Measurements from ENCODE around the gene RBM7. TPM values are rescaled to one million over a fixed set of nuclear protein-coding genes. Genes with fewer than 3 reads are reported as not detected.

RBM7 gene
- total RNA-seq, 1 donor from 2014 or later: 59.9 TPM

- no peak for DNase-seq (ENCODE audit: low read depth, low spot score)
Measured at GRCh38 chr11:114396916-114397315, 3.5 kb upstream of the RBM7 start.

GRCh38 chr11:114397349-114397982 is 3.0 kb upstream of the RBM7 start:
- no peak for DNase-seq (ENCODE audit: low read depth, low spot score)

- DNase-seq (ENCODE audit: low read depth, low spot score): no peak
Measured at GRCh38 chr11:114398303-114398920, 2.1 kb upstream of the RBM7 start.

- DNase-seq (ENCODE audit: low read depth, low spot score): peak; percentile 10
Measured at GRCh38 chr11:114399490-114400215, 813 bp upstream of the RBM7 start.

- DNase-seq (ENCODE audit: low read depth, low spot score): no peak
Measured at GRCh38 chr11:114400915-114401223, 403 bp downstream of the RBM7 start.

- DNase-seq (ENCODE audit: low read depth, low spot score): no peak
Measured at GRCh38 chr11:114401311-114401710, 845 bp downstream of the RBM7 start.

- DNase-seq (ENCODE audit: low read depth, low spot score): no peak
Measured at GRCh38 chr11:114412946-114413345, 12.5 kb downstream of the RBM7 start.

- DNase-seq (ENCODE audit: low read depth, low spot score): no peak
Measured at GRCh38 chr11:114413958-114414357, 13.5 kb downstream of the RBM7 start.

GRCh38 chr11:114416441-114416961 is 16.0 kb downstream of the RBM7 start:
- DNase-seq (ENCODE audit: low read depth, low spot score): no peak

- no peak for DNase-seq (ENCODE audit: low read depth, low spot score)
Measured at GRCh38 chr11:114426280-114426679, 25.8 kb downstream of the RBM7 start.

- DNase-seq (ENCODE audit: low read depth, low spot score): no peak
Measured at GRCh38 chr11:114430290-114430689, 29.8 kb downstream of the RBM7 start.

- DNase-seq (ENCODE audit: low read depth, low spot score): no peak
Measured at GRCh38 chr11:114432893-114433292, 32.4 kb downstream of the RBM7 start.

- DNase-seq (ENCODE audit: low read depth, low spot score): no peak
Measured at GRCh38 chr11:114433376-114433775, 32.9 kb downstream of the RBM7 start.

- peak; percentile 26 for DNase-seq (ENCODE audit: low read depth, low spot score)
Measured at GRCh38 chr11:114438303-114438702, 37.8 kb downstream of the RBM7 start.

- DNase-seq (ENCODE audit: low read depth, low spot score): peak; percentile 87
Measured at GRCh38 chr11:114439229-114440120, 39.0 kb downstream of the RBM7 start, which contains the start of gene REXO2. REXO2 (plus strand) TSS chr11:114439467; CDS start chr11:114439529, 62 bp downstream.

- no peak for DNase-seq (ENCODE audit: low read depth, low spot score)
Measured at GRCh38 chr11:114440121-114440860, 39.8 kb downstream of the RBM7 start.

- DNase-seq (ENCODE audit: low read depth, low spot score): no peak
Measured at GRCh38 chr11:114440971-114441763, 40.7 kb downstream of the RBM7 start.

- DNase-seq (ENCODE audit: low read depth, low spot score): no peak
Measured at GRCh38 chr11:114441921-114442320, 41.5 kb downstream of the RBM7 start.

GRCh38 chr11:114442536-114442935 is 42.1 kb downstream of the RBM7 start:
- no peak for DNase-seq (ENCODE audit: low read depth, low spot score)

GRCh38 chr11:114447444-114447843 is 47.0 kb downstream of the RBM7 start:
- no peak for DNase-seq (ENCODE audit: low read depth, low spot score)

All from pulmonary artery endothelial cell (primary cell).